ENCODE measurements around the gene TMEM222. TPM values are rescaled to one million over a fixed set of nuclear protein-coding genes. Genes with fewer than 3 reads are reported as not detected.

Gene TMEM222
- polyA plus RNA-seq, 12 donors: 19.9 to 25.4 (median 23.3) TPM; not detected in 1

DNA sequence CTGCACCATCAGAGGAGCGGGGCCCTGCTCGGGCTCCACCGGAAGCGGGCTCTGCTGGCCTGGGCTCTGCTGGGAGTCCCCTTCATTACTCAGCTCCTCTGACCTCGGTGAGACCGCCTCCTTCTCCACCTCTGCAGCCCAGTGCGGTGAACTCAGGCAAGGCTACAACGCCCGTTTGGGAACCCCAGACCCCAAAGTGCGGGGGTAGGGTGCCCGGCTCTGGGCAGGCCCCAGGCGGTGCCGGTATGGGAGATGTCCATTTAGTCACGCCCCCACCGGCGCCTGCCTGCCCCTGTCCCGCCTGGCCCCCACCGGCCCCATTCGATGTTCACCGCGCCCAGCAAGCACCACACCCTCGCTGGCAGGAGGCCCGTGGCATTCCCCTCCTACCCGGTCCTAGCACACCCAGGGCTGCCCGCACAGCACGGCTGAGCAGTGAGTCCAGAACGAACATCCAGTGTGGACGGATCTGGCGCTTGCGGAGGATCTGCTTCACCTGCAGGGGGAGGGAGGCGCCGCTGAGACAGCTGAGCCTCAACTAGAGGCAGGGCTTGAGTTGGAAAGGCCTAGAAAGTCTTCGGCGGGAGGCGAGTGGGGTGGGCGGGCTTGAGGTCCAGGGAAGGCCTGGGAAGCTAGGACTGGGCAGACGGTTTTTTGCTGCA, 34.8 kb downstream of the TMEM222 start:
- DNase-seq: no peak

DNA sequence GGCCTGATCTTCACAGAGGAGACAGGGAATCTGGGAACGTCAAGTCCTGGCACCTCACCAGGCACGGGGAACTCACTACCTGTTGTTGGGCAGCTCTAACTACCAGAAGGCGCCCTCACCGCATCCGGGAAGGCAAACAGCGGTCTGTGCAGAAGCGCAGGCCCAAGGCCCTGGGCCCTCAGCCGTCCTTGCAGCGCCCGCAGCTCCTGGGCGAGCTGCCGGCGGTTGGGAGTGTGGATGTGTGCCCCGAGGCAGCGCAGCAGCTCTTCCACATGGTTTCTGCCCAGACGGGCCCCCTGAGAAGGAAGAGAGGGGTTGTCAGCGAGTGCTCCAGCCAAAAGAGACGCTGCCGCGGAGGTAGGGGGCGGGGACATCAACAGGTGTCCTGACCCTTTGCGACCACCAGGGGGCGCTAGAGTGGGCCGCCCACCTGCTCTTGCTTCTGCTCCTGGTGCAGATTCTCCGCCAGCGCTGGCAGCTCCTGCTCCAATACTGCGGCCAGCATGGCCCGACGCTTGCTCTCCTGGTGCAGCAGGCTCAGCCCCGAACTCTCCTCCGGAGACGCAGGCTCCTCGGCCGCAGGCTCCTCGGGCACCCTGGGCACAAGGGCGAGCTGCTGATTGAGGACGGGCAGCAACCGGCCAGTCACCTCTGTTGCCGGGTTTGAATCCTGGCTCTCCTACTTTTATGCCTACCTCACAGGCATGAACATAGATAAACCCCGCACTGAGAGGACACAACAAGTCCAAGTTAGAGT, 35.5 kb downstream of the TMEM222 start:
- peak; percentile 79 for DNase-seq

DNA sequence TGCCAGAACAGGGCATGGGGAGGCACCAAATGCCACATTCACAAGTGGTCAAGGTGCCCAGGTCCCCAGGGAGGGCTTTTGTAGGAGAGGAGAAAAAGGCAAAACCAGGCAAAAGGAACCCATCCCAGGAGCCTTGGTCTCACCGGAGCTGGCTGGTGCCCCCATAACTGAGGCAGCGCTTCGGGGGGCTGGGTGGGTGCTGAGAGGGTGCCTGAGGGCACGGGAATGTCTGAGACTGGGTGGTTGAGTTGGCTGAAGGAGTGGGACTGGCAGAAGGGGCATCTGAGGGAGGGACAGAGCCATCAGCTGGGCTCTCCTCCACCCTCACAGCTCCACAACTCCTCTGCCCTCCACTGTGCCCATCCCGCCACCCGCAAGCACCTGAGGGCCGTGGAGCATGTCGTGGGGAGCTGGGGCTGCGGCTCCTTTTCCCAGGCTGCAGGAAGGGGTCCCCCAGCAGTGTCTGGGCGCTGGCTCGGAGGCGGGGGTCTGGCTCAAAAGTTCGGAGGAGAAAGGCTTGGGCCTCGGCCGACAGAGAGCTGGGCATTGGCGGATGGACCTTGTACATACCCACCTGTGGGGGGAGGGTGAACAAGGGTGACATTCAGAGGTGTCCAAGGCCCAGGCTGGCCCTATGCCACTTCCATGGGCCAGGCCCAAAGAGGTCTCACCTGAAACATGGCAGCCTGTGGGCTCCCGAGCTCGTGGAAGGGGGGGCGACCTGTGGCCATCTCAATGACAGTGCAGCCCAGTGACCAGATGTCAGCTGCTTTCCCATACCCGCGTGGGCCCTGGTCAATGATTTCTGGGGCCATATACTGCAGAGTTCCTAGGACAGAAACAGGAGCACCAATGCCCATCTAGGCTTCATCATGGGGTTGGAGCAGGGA, 36.3 kb downstream of the TMEM222 start:
- DNase-seq: no peak

DNA sequence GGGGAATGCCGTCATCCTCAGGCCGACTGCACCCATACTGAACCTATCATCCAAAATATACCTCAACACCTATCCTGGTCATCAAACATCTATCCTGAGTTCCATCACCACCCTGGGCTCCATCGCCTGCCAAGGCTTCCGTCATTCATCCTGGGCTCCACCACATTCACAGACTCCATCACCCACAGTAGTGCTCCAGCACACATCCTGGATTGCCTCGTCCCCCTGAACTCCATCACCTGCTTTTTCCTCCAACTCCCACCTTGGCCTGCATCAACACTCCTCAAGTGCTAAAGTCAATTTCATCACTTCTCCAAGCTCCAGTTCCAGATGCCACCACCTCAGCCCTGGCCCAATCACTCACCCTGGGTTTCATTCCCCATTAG, 37.0 kb downstream of the TMEM222 start:
- no peak for DNase-seq

DNA sequence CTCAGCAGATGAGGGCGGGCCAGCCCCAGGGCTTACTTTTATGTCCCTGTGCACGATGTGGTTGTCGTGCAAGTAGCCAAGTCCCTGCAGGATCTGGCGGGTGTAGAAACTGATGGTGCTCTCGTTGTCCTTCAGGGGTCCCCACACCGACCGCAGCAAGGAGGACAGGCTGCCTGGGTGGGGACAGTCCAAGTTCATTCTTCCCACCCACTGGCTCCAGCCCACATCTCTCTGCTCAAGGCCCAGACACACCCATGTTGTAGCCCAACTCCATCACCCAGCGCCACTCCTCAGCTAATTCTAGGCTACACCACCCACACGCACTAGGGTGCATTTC, 37.8 kb downstream of the TMEM222 start:
- no peak for DNase-seq

DNA sequence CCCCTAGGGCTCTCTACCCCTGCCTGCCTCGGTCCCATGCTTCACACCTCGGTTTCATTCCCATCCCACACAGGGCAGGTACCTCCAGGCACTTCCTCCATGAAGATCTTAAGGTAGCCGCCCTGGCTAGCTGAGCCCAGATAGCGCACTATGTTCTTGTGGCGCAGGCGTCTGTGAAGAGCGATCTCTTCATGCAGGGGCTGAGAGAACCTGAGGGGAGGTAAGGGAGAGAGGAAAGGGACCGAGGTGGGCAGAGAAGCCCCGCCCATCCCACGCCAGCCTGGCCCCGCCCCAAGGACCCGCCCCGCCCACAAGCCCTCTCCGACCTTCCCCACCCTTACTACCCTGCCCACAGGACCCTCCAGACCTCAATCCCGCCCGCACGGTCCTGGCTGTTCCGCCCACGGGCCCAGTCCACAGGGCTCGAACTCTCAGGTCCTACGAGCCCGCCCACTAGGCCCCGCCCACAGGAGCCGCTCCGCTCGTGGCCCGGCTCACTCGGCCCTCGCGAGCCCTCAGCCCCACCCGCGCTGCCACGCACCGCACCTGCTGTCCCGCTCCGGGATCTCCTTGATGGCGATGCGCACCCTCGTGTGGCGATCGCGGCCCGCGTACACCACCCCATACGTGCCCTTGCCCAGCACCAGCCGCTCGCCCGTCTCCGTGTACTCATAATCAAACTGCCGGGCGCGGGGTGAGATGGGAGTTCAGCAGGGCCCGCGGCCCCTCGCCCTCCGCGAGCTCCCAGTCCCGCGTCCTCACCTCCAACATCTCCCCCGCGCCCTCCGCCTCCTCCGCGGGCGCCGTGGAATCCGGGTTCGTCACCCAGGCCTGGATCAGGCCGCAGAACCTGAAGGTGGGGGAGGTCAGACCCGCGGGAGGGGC, 38.4 kb downstream of the TMEM222 start:
- DNase-seq: no peak

DNA sequence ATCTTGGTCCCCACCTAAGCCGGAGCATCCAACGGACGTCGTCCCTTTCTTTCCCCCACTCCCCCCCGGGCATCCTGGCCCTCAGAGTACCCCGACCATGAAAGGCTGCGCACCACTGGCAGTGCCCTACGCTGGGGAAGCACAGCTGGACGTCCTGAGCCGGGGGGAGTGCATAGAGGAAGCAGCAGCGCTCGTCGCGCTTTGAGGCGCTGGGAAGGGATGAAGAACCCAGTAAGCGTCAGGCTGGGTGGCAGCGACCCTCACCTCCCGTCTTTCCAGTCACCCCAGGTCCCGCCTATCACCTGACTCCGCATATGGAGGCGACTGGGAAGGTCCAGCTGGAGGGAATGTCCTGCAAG, 39.1 kb downstream of the TMEM222 start:
- no peak for DNase-seq

DNA sequence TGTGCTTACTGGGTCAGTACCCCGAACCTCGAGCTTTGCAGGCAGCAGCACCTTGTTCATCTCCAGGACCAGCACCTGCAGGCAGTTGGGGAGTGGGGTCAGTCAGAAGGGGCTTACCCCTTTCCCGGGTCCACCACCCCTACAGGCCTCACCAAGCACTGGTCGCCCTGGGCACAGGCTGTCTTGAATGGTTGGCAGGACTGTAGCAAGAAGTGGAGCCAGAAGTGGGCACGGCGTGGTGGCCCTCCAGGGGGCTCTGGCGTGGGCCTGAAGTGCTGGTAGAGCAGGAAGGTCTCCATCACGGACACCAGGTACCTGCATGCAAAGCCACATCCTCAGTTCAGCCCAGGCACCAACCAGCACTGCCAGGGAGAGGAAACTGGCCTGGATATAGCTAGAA, 39.6 kb downstream of the TMEM222 start:
- no peak for DNase-seq

DNA sequence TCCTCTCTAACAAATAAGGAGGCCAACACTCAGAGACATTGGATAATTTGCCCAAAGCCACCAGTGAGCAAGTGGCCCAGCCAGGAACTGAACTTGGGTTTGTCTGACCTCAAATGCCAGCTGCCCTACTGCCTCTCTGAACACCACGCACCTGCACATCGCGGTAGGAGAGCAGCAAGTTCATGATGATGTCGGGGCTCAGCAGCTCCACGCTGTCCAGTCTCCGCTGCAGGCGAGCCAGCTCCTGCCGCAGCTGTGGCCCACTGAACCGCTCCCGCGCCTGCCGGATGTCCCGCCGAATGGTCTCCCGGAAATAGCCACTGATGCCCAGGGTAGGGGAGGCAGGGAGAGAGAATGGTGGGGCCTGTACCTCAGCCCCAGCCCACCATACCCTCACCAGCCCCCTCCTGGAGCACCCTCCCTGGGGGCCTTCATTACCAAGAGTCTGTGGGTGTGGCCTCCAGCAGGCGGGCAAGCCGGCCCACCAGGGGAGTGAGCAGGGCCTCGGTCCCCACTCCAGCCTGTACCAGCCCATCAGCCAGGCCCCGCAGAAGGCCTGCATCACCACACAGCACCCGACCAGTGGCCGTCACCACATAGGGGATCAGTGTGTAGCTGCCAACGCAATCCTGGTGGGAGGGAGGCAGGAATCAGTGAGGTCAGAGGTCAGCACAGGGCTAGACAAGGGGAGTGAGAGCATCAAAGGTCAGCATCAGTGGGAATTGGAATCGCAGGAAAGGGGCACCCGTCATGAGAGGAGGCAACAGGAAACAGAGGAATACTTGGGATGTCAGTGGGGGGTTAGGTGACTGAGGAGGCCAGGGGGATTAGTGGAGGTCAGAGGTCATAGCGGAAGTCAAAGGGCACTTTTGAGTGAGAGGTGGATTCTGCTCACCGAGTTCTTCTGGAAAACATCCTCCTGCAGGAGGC, 42.1 kb downstream of the TMEM222 start:
- DNase-seq: no peak

DNA sequence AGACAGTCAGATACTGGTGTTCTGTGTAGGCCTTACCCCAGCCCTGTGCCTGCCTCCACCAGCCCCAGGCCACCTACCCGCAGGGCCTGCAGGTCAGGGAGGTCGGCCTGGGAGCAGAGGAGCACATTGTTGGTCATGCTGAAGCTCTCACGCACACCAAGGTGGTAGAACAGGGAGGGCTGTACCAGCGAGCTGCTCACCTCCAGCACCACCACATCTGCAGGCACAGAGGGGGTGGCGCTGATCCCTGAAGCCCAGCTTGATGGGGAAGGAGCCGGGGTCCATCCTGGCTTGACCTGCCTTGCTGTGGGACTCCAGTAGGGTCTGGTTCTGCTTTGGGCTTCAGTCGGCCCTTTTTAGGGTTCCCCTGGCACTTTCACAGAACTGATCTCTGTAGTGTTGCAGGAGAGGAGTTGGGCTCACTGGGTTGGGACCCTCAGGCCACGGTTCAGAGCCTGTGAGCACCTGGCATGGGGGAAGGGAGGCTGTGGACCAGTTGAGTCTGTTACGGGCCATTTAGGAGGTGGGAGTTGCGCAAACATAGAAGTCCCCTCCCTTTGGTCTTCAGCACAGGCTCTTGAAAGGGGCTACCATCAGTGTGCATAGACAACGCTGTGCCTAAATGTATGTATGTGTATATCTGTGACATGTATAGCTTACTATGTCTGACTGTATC, 42.9 kb downstream of the TMEM222 start:
- no peak for DNase-seq

DNA sequence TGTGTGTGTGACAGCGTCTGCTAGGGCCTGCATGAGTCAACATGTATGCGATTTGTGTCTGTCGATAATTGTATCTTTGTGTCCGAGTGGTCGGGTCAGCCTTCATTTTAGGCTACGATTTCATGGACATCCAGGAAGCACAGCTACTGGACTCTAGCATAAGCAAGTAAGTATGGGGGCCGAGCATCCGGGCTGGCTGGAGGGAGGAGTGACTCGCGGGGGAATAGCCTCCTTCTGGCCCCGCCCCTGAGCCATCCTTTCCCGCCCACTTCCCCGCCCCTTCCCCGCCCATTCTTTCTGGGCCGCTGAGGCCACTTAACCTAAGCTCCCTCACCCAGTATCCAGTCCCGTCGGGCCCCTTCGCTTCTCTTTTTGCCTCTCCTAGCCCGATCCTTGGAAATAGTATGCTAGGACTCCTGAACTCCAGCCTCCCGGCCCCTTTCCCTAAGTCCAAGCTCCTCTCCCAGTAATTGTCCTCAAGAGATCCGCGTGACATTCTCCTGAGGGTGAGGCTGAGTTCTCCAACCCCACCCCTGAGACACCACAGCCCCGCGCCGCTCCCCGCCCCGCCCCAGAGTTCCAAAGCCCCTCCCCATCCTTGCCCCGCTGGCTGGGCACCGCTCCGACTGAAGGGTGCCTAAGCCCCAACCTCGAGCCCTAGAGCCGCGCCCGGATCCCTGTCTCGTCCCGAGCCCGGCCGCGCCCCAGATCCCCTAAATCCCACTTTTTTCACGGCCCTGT, 43.6 kb downstream of the TMEM222 start:
- peak; percentile 91 for DNase-seq

DNA sequence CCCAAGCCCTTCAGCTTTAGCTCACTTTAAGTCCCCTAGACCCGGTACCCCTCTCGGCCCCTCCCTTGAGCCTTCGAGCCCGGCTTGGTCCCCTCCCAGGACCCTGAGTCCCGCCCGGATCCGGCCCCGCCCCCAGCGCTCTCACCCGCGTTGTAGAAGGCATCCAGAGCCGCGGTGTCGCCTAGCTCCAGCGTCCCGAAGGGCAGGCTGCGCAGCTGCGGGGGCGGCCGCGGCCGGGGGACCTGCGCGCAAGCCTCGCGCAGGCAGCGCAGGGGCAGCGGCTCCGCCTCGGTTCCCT, 44.1 kb downstream of the TMEM222 start:
- DNase-seq: peak; percentile 69

DNA sequence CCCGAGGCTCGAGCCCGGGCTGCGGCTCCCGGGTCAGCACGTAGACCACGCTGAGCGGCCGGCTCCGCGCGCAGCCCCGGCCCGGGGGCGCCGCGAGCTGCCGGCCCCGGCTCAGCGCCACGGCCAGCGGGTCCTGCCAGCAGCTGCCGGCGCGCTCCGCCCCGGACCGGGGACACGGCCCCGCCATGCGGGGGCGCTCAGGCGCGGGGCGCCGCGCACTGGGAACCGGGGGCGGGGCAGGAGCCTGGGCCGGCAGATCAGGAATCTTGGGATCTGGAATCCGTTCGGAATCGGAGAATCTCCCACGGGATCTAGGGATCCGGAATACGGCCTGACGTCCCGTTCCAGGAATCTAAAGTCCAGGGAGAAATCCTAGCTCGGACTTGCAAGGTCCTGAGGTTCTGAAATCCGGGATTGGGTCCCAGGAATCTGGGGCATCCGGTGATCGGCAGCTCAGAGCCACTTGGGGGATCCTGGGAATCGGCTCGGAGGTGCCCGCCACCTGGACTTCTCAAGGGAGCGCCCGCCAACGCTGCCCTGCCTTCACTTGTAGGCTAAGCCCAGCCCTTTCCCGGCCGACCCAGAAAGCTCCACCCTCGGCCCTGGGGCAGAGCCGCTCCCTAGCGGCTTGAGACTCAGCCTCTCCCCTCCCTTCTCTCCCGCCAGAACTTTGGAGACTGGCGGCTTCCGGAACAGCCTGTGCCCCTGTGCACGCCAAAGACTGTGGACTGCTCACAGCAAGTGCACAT, 44.6 kb downstream of the TMEM222 start, which contains the start of gene MAP3K6:
MAP3K6 (minus strand) TSS at position 551 of the 749 bp plus-strand sequence; CDS start at position 187, 364 bp downstream.
- peak; percentile 62 for DNase-seq

DNA sequence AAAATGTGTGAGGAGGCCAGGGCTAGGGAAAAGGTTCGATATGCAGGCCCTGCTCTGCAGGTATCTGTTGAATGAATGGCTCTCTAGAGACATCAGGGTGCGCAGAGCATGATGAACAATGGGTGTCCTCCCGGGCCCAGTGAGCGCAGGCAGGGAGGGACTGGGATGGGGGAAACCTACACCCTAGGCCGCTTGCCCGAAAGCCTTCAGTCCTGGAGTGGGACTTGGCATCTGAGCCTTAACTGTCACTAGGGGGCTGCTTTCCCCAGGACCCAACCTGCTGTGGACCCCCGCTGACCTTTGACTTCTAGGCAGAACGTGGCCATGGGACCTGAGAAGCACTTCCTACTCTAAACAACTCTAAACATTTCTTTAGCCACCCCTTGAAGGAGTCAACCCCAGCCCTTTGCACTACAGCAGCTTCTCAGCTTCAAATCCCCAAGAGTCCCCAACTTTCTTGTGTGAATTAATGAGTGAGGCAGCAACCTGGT, 45.2 kb downstream of the TMEM222 start:
- DNase-seq: no peak

DNA sequence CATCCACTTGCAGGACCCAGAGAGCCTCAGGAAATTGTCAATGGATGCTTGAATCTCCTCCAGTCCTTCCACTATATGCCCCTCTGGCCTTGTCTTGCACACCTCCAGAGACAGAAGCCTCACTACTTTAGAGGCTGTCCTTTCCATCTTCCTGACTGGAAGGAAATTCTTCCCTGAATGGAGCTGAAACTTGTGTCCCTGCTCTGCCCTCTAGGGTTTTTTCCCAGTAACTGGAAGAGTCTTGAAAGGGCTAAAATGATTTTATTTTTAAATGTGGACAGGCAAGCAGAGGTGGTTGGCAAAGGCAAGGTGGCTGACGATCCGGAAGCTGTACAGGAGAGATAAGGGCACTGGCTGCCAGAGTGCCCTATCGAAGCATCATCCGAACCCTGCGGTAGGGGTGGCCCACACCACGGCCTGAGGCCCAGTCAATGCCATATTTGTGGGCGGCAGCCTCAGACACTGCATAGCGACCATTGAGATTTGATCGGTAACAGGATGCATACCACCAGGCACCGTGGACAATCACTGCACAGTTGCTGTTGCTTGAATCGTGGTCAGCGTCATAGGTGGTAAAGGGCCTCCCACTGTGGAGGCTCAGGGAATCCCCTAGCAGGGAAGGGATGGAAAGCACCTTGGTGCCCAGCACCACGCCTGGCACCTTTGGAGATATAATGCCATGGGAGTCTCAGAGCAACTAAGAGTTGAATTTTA, 47.1 kb downstream of the TMEM222 start:
- no peak for DNase-seq

DNA sequence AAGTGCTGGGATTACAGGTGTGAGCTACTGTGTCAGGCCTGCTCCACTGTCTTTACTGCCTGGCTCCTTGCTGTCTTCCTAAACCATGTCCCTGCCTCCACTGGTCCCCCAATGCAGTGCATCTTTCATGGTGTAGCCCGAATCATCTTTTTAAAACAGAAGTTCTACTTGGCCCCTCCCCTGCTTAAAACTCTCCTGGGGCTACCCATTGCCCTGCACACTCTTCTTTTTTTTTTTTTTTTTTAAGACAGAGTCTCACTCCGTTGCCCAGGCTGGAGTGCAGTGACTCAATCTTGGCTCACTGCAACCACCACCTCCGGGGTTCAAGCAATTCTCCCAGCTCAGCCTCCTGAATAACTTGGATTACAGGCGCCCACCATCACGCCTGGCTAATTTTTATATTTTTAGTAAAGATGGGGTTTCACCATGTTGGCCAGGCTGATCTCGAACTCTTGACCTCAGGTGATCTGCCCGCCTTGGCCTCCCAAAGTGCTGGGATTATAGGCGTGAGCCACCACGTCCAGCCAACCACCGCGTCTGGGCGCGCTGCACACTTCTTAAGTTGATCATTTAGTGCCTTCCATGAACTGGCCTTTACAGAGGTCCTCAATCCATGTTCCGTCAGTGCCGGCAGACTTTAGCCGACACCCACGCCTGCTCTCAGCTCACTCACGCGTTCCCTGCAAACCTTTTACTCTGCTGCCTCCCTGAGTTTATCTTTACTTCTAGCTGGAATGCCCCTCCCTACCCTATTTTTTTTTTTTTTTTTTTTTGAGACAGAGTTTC, 50.3 kb downstream of the TMEM222 start:
- no peak for DNase-seq
